ENCODE data around the gene NKRF. TPM values are rescaled to one million over a fixed set of nuclear protein-coding genes. Genes with fewer than 3 reads are reported as not detected.

Gene NKRF
- total RNA-seq, 4 donors from 2014 or later, result 3.3 to 6.7 (median 5.3) TPM

- no peak overlapping the region for H3K27ac ChIP-seq (replicated peaks in 1 of 4)
- TF ChIP-seq POLR2A (IDR thresholded peaks at IDR 0.05; ENCODE audit: low read depth) (no peak), EP300 (IDR thresholded peaks at IDR 0.05) (no peak), CTCF (IDR thresholded peaks at IDR 0.05) (no peak)
- H3K9me3 ChIP-seq, result no peaks in the 10 kb centered on the region
- 53% methylated on average over 9 of the region's 9 CpGs for WGBS
- no peaks in the 10 kb centered on the region for H3K27me3 ChIP-seq
- intact Hi-C loops (cut with DNase I), result no loop called here
- no peak overlapping the region for H3K4me3 ChIP-seq
- no peak for DNase-seq (ENCODE audit: extremely low spot score)
- H3K4me1 ChIP-seq, result peaks cover 0 to 8% (median 6%) of the 10 kb centered on the region in 4 donors
- H3K36me3 ChIP-seq, result peaks cover 0 to 5% (median 0%) of the 10 kb centered on the region in 4 donors
Observed at GRCh38 chrX:119622356-119623232, 16.4 kb upstream of the NKRF start.

DNA sequence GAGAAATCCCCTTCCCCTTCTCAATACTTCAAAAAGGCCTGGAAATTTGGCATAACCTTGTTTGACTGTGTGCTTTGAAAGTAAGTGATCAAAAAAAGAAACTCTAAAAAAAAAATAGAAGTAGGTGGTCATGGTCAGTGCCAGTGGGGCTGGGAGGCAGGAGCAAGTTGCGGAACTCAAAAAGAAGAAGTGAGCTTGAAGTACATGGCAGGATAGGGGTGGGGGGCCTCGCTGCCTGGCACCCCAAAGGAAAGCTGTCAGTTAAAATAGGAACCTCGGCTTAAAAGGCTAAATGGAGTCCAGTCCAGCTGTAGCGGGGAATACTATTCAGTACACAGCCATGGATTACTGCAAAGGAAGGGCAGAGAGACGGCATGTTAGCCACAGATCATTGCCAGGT, 12.2 kb upstream of the NKRF start:
- intact Hi-C loops (cut with DNase I), result no loop called here
- WGBS, result 69% methylated on average over 5 of the region's 5 CpGs
- H3K9me3 ChIP-seq, result no peaks in the 10 kb centered on the region
- no peak for TF ChIP-seq POLR2AphosphoS5 (IDR thresholded peaks at IDR 0.05)
- TF ChIP-seq POLR2A (IDR thresholded peaks at IDR 0.05; ENCODE audit: low read depth), result no peak
- TF ChIP-seq EP300 (IDR thresholded peaks at IDR 0.05), result no peak
- no peak for TF ChIP-seq CTCF (IDR thresholded peaks at IDR 0.05)
- no peak overlapping the region for H3K4me3 ChIP-seq
- H3K4me1 ChIP-seq, result peaks cover 0 to 8% (median 6%) of the 10 kb centered on the region in 4 donors
- DNase-seq (ENCODE audit: extremely low spot score), result no peak
- H3K27ac ChIP-seq (replicated peaks in 1 of 4), result no peak overlapping the region
- no peaks in the 10 kb centered on the region for H3K27me3 ChIP-seq
- H3K36me3 ChIP-seq, result no peaks in the 10 kb centered on the region

DNA sequence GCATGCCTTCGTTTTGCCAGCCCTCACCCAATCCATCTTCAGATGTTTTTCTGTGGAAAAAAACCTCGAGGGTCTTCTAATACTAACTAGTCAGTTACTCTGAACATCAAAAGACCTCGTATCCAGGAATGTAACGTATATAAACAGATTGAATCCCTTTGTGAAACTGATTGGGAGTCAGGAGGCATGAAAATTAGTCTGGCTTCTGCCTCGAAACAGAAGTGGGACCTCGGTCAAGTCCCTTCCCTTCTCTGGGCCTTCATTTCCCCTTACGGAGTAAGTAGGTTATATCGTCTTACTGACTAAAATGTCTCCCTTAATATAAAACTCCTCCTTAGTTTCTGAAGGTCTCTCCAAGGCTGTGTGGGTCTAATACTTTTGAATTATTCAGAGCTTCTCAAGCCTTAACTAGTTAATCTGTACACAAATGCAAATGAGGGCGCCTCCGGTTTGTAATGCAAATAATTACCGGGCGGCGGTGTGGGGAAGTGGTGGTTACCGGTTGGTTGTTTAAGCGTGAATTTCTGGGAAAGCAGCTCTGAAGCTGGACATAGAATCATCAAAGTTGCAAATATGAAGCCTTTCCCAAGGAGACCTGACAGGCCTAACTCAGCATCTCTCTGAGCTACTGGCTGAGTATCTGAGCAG, 11.4 kb upstream of the NKRF start:
- H3K27me3 ChIP-seq, result no peaks in the 10 kb centered on the region
- TF ChIP-seq POLR2A (IDR thresholded peaks at IDR 0.05; ENCODE audit: low read depth) (no peak), POLR2AphosphoS5 (IDR thresholded peaks at IDR 0.05) (no peak), EP300 (IDR thresholded peaks at IDR 0.05) (no peak), CTCF (IDR thresholded peaks at IDR 0.05) (no peak)
- 65% methylated on average over 15 of the region's 15 CpGs for WGBS
- intact Hi-C loops (cut with DNase I), result no loop called here
- H3K9me3 ChIP-seq, result no peaks in the 10 kb centered on the region
- H3K4me3 ChIP-seq, result no peak overlapping the region
- no peaks in the 10 kb centered on the region for H3K36me3 ChIP-seq
- DNase-seq (ENCODE audit: extremely low spot score), result no peak
- H3K4me1 ChIP-seq, result peaks cover 0 to 6% (median 5%) of the 10 kb centered on the region in 4 donors
- H3K27ac ChIP-seq (replicated peaks in 1 of 4), result no peak overlapping the region

DNA sequence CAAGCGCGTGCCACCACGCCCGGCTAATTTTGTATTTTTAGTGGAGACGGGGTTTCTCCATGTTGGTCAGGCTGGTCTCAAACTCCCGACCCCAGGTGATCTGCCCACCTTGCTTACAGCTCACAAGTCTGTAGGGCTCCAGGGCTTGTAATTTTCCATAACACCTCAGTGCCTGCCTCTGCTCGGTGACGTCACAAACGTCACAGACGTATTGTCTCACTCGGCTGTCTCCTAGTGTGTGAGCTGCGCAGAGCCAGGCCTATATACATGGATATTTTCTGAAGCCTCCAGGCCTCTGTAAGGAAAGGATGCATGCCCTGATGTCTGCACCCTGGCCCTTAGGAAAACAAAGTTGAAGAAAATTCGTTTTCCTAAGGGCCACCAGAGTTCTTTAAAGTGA, 8.6 kb upstream of the NKRF start:
- H3K9me3 ChIP-seq, result no peaks in the 10 kb centered on the region
- H3K4me3 ChIP-seq, result no peak overlapping the region
- no peak for DNase-seq (ENCODE audit: extremely low spot score)
- intact Hi-C loops (cut with DNase I), result no loop called here
- no peak overlapping the region for H3K27ac ChIP-seq (replicated peaks in 1 of 4)
- no peaks in the 10 kb centered on the region for H3K27me3 ChIP-seq
- 81% methylated on average over 13 of the region's 13 CpGs for WGBS
- no peaks in the 10 kb centered on the region for H3K36me3 ChIP-seq
- no peak for TF ChIP-seq POLR2AphosphoS5 (IDR thresholded peaks at IDR 0.05)
- TF ChIP-seq POLR2A (IDR thresholded peaks at IDR 0.05; ENCODE audit: low read depth), result no peak
- TF ChIP-seq EP300 (IDR thresholded peaks at IDR 0.05), result no peak
- TF ChIP-seq CTCF (IDR thresholded peaks at IDR 0.05), result no peak
- H3K4me1 ChIP-seq, result no peaks in the 10 kb centered on the region
